ENCODE results near the gene KRTAP9-4.
"Not testable (repeated sequence)": the region's sequence is repeated elsewhere in the genome, so short reads cannot be mapped to it uniquely, and the experiment has no call there.

KRTAP9-4 gene

GRCh38 chr17:41223821-41224220, 25.7 kb upstream of the KRTAP9-4 start:
- Histone ChIP-seq H3K27ac (ENCODE audit: low read depth, low read length) (no peak overlapping the region), H3F3A (ENCODE audit: control insufficient read depth, insufficient read depth) (no peaks in the 10 kb centered on the region)
- TF ChIP-seq EZH2phosphoT487 (IDR thresholded peaks at IDR 0.05; ENCODE audit: borderline replicate concordance, low read length) = no peak
- no peak for TF ChIP-seq CTCF (IDR thresholded peaks at IDR 0.05; ENCODE audit: low read depth, low read length, poor library complexity, severe bottlenecking)

GRCh38 chr17:41226051-41226450, 23.4 kb upstream of the KRTAP9-4 start:
- Histone ChIP-seq H3K4me2 (ENCODE audit: low read length) (no peak overlapping the region), H3K36me3 (ENCODE audit: control insufficient read depth, low read length) (no peaks in the 10 kb centered on the region), H3K79me2 (ENCODE audit: control insufficient read depth, low read length) (no peaks in the 10 kb centered on the region), H4K20me1 (ENCODE audit: control insufficient read depth, insufficient read depth, low read depth, low read length) (no peaks in the 10 kb centered on the region), H3K27ac (ENCODE audit: low read depth, low read length) (no peak overlapping the region), H3K9me3 (ENCODE audit: control insufficient read depth, insufficient read depth, low read length) (no peaks in the 10 kb centered on the region), H3F3A (ENCODE audit: control insufficient read depth, insufficient read depth) (no peaks in the 10 kb centered on the region), H3K4me1 (ENCODE audit: control insufficient read depth, low read length) (no peaks in the 10 kb centered on the region), H3K27me3 (ENCODE audit: control insufficient read depth, low read length) (peaks cover 3% of the 10 kb centered on the region; the same call in 1 of the 2 replicates), H3K4me3 (ENCODE audit: low read length) (no peak overlapping the region), H3K9me2 (replicated peaks; ENCODE audit: control insufficient read depth, low read length) (no peaks in the 10 kb centered on the region)
- no peak for TF ChIP-seq EZH2phosphoT487 (IDR thresholded peaks at IDR 0.05; ENCODE audit: borderline replicate concordance, low read length)
- TF ChIP-seq CTCF (IDR thresholded peaks at IDR 0.05; ENCODE audit: low read depth, low read length, poor library complexity, severe bottlenecking) = no peak

More at GRCh38 chr17:41223821-41224220, 25.7 kb upstream of the KRTAP9-4 start:
- Histone ChIP-seq H4K20me1 (ENCODE audit: control insufficient read depth, insufficient read depth, low read depth, low read length) (no peaks in the 10 kb centered on the region), H3K4me2 (ENCODE audit: low read length) (no peak overlapping the region), H3K4me3 (ENCODE audit: low read length) (no peak overlapping the region), H3K9me2 (replicated peaks; ENCODE audit: control insufficient read depth, low read length) (no peaks in the 10 kb centered on the region), H3K79me2 (ENCODE audit: control insufficient read depth, low read length) (no peaks in the 10 kb centered on the region), H3K36me3 (ENCODE audit: control insufficient read depth, low read length) (no peaks in the 10 kb centered on the region), H3K9me3 (ENCODE audit: control insufficient read depth, insufficient read depth, low read length) (no peaks in the 10 kb centered on the region), H3K27me3 (ENCODE audit: control insufficient read depth, low read length) (peaks cover 3% of the 10 kb centered on the region; the same call in 1 of the 2 replicates), H3K4me1 (ENCODE audit: control insufficient read depth, low read length) (no peaks in the 10 kb centered on the region)

GRCh38 chr17:41226598-41227095, 22.8 kb upstream of the KRTAP9-4 start, which contains the start of gene KRTAP9-2:
KRTAP9-2 (plus strand) TSS chr17:41226648; CDS start chr17:41226655, 7 bp downstream.
- not testable (repeated sequence) for H3K27ac ChIP-seq (ENCODE audit: low read depth, low read length); H3K4me2 ChIP-seq (ENCODE audit: low read length); H3K36me3 ChIP-seq (ENCODE audit: control insufficient read depth, low read length); H3K4me3 ChIP-seq (ENCODE audit: low read length); H3K9me3 ChIP-seq (ENCODE audit: control insufficient read depth, insufficient read depth, low read length); H4K20me1 ChIP-seq (ENCODE audit: control insufficient read depth, insufficient read depth, low read depth, low read length); H3K4me1 ChIP-seq (ENCODE audit: control insufficient read depth, low read length); H3F3A ChIP-seq (ENCODE audit: control insufficient read depth, insufficient read depth); H3K9me2 ChIP-seq (replicated peaks; ENCODE audit: control insufficient read depth, low read length); H3K27me3 ChIP-seq (ENCODE audit: control insufficient read depth, low read length); H3K79me2 ChIP-seq (ENCODE audit: control insufficient read depth, low read length)

GRCh38 chr17:41230094-41230493, 19.4 kb upstream of the KRTAP9-4 start:
- Histone ChIP-seq H3K9me2 (replicated peaks; ENCODE audit: control insufficient read depth, low read length) (no peaks in the 10 kb centered on the region), H3K36me3 (ENCODE audit: control insufficient read depth, low read length) (no peaks in the 10 kb centered on the region), H3K4me1 (ENCODE audit: control insufficient read depth, low read length) (no peaks in the 10 kb centered on the region), H3K4me3 (ENCODE audit: low read length) (no peak overlapping the region), H3K27ac (ENCODE audit: low read depth, low read length) (no peak overlapping the region), H3K4me2 (ENCODE audit: low read length) (no peak overlapping the region), H3F3A (ENCODE audit: control insufficient read depth, insufficient read depth) (no peaks in the 10 kb centered on the region), H3K79me2 (ENCODE audit: control insufficient read depth, low read length) (no peaks in the 10 kb centered on the region), H3K9me3 (ENCODE audit: control insufficient read depth, insufficient read depth, low read length) (no peaks in the 10 kb centered on the region), H3K27me3 (ENCODE audit: control insufficient read depth, low read length) (peaks cover 3% of the 10 kb centered on the region), H4K20me1 (ENCODE audit: control insufficient read depth, insufficient read depth, low read depth, low read length) (no peaks in the 10 kb centered on the region)
- TF ChIP-seq CTCF (IDR thresholded peaks at IDR 0.05; ENCODE audit: low read depth, low read length, poor library complexity, severe bottlenecking) (no peak), EZH2phosphoT487 (IDR thresholded peaks at IDR 0.05; ENCODE audit: borderline replicate concordance, low read length) (no peak)
